ENCODE results near the gene KRTAP4-9. TPM values are rescaled to one million over a fixed set of nuclear protein-coding genes. Genes with fewer than 3 reads are reported as not detected.
"Not testable (repeated sequence)": the region's sequence is repeated elsewhere in the genome, so short reads cannot be mapped to it uniquely, and the experiment has no call there.

The KRTAP4-9 gene
- not detected for polyA plus RNA-seq (2012; ENCODE audit: insufficient read depth, insufficient read length)

DNA sequence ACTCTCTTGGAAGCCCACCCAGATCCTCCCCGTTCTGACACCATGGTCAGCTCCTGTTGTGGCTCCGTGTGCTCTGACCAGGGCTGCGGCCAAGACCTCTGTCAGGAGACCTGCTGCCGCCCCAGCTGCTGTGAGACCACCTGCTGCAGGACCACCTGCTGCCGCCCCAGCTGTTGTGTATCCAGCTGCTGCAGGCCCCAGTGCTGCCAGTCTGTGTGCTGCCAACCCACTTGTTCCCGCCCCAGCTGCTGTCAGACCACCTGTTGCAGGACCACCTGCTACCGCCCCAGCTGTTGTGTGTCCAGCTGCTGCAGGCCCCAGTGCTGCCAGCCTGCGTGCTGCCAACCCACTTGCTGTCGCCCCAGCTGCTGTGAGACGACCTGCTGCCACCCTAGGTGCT, at the start of gene KRTAP4-9:
Gene KRTAP4-9 (plus strand): TSS at position 43 of the 400 bp plus-strand sequence. CDS start 0 bp downstream, at position 43.
- not testable (repeated sequence) for H3K4me3 ChIP-seq (ENCODE audit: low read length); DNase-seq (ENCODE audit: low read depth, low spot score)

- DNase-seq (ENCODE audit: low read depth, low spot score) = no peak
- no peak overlapping the region for H3K4me3 ChIP-seq (ENCODE audit: low read length)
Measured at GRCh38 chr17:41057547-41057946, 47.6 kb upstream of the KRTAP4-9 start.

DNA sequence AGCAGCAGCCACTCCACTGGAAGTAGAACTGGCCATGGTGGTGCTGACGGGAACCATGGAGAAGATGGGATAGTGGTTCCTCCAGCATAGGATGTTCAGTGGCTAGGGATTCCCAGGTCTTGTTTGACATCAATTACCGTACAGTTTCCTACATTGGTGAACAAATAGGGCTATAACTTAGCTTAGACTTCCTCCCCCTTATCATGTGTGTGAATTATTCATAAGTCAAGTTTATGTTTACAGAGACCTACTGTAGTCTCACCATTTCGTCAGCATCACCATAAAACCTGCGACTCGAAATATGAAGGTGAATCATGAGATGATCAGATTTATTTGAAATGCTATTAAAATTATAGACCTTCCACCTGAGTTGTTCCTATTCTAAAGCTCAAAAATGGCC, 46.4 kb upstream of the KRTAP4-9 start:
- DNase-seq (ENCODE audit: low read depth, low spot score) = no peak
- H3K4me3 ChIP-seq (ENCODE audit: low read length) = no peak overlapping the region

- DNase-seq (ENCODE audit: low read depth, low spot score); H3K4me3 ChIP-seq (ENCODE audit: low read length): not testable (repeated sequence)
Measured at GRCh38 chr17:41059276-41060051, 45.7 kb upstream of the KRTAP4-9 start.

GRCh38 chr17:41060052-41060604, 45.1 kb upstream of the KRTAP4-9 start, which contains the start of gene KRTAP2-3:
TSS of gene KRTAP2-3 (minus strand) at chr17:41060114. CDS start at chr17:41060050, 64 bp downstream.
- no peak for DNase-seq (ENCODE audit: low read depth, low spot score)
- no peak within 1 kb of the TSS for H3K4me3 ChIP-seq (ENCODE audit: low read length)

GRCh38 chr17:41061964-41062363, 43.2 kb upstream of the KRTAP4-9 start:
- H3K4me3 ChIP-seq (ENCODE audit: low read length) = no peak overlapping the region
- DNase-seq (ENCODE audit: low read depth, low spot score) = no peak

DNA sequence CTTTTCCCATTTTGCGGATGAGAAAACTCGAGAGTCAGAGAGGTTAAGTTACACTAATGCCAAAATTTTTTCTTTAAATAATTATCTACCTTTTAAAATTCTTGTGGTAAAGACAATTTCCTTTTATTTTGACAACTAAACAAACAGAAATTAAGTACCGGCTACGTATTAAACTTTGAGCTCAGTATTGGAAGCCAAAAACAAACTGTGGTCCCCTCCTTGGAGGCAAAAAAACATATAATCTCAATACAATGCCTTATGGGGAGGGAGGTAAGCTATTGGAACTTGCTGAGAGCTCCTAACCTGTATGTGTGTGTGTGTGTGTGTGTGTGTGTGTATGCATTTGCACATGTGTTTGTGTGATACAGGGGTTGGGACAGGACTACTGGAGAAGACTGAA, 41.7 kb upstream of the KRTAP4-9 start:
- no peak for DNase-seq (ENCODE audit: low read depth, low spot score)
- no peak overlapping the region for H3K4me3 ChIP-seq (ENCODE audit: low read length)

DNA sequence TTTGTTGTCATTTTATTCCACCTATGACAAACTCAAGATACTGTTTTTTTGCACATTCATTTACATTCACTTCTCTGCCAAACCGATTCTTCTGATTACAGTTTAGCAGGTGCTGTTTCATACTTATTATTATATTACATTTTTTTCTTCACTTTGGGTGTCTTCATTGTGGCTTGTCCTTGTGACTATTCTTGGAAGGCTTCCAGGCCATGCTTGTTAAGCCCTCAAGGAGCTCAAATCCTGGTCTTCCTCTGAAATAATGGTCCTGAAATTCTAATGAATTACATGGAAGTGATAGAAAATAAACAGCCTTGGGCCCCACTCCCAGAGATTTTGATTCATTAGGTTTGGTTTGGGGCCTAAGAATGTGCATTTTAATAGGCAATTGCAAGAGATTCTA, 40.9 kb upstream of the KRTAP4-9 start:
- DNase-seq (ENCODE audit: low read depth, low spot score) = no peak
- H3K4me3 ChIP-seq (ENCODE audit: low read length) = no peak overlapping the region

DNA sequence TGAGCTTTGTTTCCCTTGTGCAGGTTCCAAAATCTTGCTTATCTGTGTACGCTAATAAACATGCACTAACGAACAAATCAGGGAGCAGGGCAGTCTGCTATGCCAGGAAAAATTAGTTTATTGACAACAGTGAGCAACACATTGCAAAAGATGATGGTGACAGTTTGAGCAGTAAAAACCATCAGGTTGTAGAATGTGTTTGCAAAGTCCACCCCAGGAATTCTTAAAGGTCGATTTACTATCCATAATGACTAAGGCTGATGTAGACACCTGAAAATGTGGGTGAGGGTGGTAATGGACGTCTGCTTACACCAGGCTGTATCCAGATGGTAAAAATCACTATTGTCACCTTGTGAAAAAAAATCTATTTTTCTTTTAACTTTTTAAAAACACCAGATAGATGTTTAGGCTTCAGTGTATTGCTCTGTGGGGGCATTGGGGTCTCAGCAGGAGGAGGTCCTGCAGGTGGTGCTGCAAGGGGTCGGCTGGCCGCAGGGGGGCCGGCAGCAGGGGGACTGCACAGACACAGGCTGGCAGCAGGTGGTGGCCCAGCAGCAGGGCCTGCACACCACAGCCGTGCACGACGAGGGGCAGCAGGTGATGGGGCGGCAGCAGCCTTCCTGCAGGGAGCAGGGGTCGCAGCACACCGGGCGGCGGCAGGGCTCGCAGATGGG, 40.0 kb upstream of the KRTAP4-9 start:
- DNase-seq (ENCODE audit: low read depth, low spot score); H3K4me3 ChIP-seq (ENCODE audit: low read length): not testable (repeated sequence)

DNA sequence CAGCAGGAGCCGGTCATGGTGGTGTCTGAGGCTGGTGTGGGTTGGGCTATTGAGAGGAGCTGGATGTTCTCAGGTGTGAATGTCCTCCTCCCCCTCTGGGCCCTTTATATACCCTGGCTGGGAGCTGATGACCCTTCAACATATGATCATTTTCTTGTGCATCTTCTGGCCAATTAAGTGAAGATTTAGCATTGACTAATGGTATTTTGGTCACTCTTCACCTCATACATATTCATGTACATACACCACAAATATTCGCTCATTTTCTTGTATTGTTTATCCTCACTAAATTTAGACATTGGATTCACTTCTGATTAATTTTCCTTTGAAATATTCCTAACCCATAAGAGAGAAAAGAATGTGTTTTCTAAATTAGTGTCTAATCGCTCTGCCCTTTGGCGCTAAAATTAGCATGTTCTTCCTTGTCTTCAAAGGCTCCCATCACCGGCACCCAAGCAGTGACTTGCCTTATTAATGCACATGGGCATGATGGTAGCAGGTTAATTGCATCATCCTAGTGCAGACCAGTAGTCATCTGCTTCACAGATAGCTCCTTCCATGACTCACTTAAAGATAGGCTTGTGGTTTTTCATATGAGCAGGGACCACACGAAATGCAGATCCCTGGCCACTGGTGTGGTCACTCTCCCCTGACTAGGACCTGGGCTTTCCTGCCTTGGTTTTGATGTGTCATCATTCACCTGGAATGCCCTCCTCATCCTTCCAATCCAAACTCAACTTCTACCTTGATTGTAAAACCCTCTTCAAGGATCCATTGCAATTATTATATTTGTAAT, 39.2 kb upstream of the KRTAP4-9 start, which contains the start of gene KRTAP2-4:
Gene KRTAP2-4 (minus strand): TSS at position 51 of the 796 bp plus-strand sequence. CDS start 34 bp downstream, at position 17.
- DNase-seq (ENCODE audit: low read depth, low spot score) = no peak
- no peak within 1 kb of the TSS for H3K4me3 ChIP-seq (ENCODE audit: low read length)

GRCh38 chr17:41067281-41067680, 37.9 kb upstream of the KRTAP4-9 start:
- DNase-seq (ENCODE audit: low read depth, low spot score) = no peak
- H3K4me3 ChIP-seq (ENCODE audit: low read length) = no peak overlapping the region

DNA sequence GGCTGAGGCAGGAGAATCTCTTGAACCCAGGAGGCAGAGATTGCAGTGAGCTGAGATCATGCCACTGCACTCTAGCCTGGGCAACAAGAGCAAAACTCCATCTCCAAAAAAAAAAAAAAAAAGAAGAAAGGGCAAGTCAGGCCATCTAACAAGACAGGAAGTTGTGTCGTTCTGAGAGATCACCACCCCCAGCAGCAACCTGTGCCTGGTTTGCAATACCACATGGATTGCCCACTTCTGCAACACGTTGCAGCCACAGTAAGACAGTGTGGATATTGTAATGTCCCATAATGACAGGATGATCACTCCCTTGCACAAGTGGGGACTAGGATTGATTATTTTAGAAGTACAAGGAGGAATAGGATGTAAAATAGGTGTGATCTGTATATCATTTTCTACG, 36.2 kb upstream of the KRTAP4-9 start:
- H3K4me3 ChIP-seq (ENCODE audit: low read length) = no peak overlapping the region
- DNase-seq (ENCODE audit: low read depth, low spot score) = no peak

GRCh38 chr17:41071606-41072360, 33.4 kb upstream of the KRTAP4-9 start:
- no peak for DNase-seq (ENCODE audit: low read depth, low spot score)

GRCh38 chr17:41073676-41074075, 31.5 kb upstream of the KRTAP4-9 start:
- DNase-seq (ENCODE audit: low read depth, low spot score) = no peak
- no peak overlapping the region for H3K4me3 ChIP-seq (ENCODE audit: low read length)

More at GRCh38 chr17:41071606-41072360, 33.4 kb upstream of the KRTAP4-9 start:
- H3K4me3 ChIP-seq (ENCODE audit: low read length) = no peak overlapping the region

GRCh38 chr17:41076788-41077187, 28.4 kb upstream of the KRTAP4-9 start:
- DNase-seq (ENCODE audit: low read depth, low spot score) = no peak
- H3K4me3 ChIP-seq (ENCODE audit: low read length) = no peak overlapping the region

GRCh38 chr17:41082626-41083025, 22.6 kb upstream of the KRTAP4-9 start:
- no peak for DNase-seq (ENCODE audit: low read depth, low spot score)
- H3K4me3 ChIP-seq (ENCODE audit: low read length) = no peak overlapping the region

DNA sequence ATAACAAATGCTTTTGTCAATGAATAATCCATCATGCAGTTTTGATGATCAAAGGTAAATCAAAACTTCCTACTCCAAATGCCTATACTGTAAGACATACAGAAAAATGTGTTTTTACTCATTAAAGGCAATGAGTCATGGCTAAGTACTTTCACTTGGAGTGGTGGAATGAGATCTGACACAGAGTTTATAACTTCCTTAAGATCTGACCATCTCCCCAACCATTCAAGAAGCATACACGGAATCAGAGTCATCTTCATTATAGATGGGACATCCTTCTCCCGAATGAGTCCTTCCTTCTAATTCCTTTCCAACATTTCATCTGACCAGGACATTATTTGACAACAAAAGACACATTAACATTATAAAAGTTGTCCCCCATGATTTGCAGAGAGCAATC, 21.8 kb upstream of the KRTAP4-9 start:
- DNase-seq (ENCODE audit: low read depth, low spot score); H3K4me3 ChIP-seq (ENCODE audit: low read length): not testable (repeated sequence)

GRCh38 chr17:41084100-41084856, 20.9 kb upstream of the KRTAP4-9 start, which contains the start of gene KRTAP4-7:
TSS of gene KRTAP4-7 (plus strand) at chr17:41084150. CDS start at chr17:41084207, 57 bp downstream.
- not testable (repeated sequence) for H3K4me3 ChIP-seq (ENCODE audit: low read length); DNase-seq (ENCODE audit: low read depth, low spot score)

Measured in Jurkat, Clone E6-1 (cell line).